Activated CD4-positive, alpha-beta T cell treated with anti-CD3 and anti-CD28 coated beads for 36 hours (primary cell): ENCODE results near the gene GPS1. TPM values are rescaled to one million over a fixed set of nuclear protein-coding genes. Genes with fewer than 3 reads are reported as not detected.

Experiments used
- ATAC-seq: fragments of 200-7000 bp; cut with Tn5 transposase; one replicate; pipeline ENCODE4 v1.10.0; 2021; ENCODE audit warnings: mild to moderate bottlenecking, moderate library complexity
- CTCF ChIA-PET: fragments of 350-600 bp; sonication (Branson Sonifier 250); formaldehyde crosslinking; loops from one replicate; lab custom pipeline; 2021; ENCODE audit warnings: antibody characterized with exemption; lab: Charles Lee
- POLR2A ChIA-PET: fragments of 350-600 bp; sonication (Branson Sonifier 250); formaldehyde crosslinking; loops from one replicate; lab custom pipeline; 2021; ENCODE audit warnings: antibody characterized with exemption, inconsistent platforms; lab: Charles Lee
- DNase-seq: peaks from one replicate; pipeline ENCODE4 v3.0.0-alpha.2; 2020
- H3K27ac Mint-ChIP-seq: one replicate; pipeline ENCODE4 v1.8.0; 2021; ENCODE audit warnings: mixed read lengths
- H3K27me3 Mint-ChIP-seq: one replicate; pipeline ENCODE4 v1.8.0; 2021; ENCODE audit warnings: mixed read lengths
- H3K36me3 Mint-ChIP-seq: one replicate; pipeline ENCODE4 v1.8.0; 2021; ENCODE audit warnings: low read depth, mixed read lengths
- H3K4me1 Mint-ChIP-seq: one replicate; pipeline ENCODE4 v1.8.0; 2021; ENCODE audit warnings: mixed read lengths
- H3K4me3 Mint-ChIP-seq: one replicate; pipeline ENCODE4 v1.8.0; 2021; ENCODE audit warnings: mild to moderate bottlenecking, moderate library complexity, mixed read lengths
- H3K9me3 Mint-ChIP-seq: one replicate; pipeline ENCODE4 v1.8.0; 2021; ENCODE audit warnings: low read depth, mixed read lengths
- intact Hi-C, 2 experiments: fragments of 100-400 bp; cut with DNase I in 1 of 2; cut with micrococcal nuclease in 1 of 2; formaldehyde crosslinking; loops; one replicate each; pipeline versions ENCODE4 v1.14.2 to v1.15.1; 2022 to 2024; cut with DNase I, micrococcal nuclease
- total RNA-seq, 2 experiments: library from RNA; stranded (reverse); gene quantifications; one replicate each; pipeline ENCODE4 v1.2.3, GENCODE V29; 2021

GPS1 gene
- total RNA-seq, 2 experiments from 2014 or later, result 69.0 to 73.5 TPM

DNA sequence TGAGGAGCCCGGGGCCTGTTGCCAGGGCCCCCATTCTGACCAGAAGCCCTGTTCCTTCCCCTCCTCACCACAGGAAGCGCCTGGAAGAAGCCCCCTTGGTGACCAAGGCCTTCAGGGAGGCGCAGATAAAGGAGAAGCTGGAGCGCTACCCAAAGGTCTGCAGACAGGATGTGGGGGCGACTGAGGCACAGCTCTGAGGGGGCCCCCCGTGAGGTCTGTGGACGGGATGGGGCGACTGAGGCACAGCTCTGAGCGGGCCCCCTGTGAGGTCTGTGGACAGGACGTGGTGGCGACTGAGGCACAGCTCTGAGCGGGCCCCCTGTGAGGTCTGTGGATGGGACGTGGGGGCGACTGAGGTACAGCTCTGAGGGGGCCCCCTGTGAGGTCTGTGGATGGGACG, 42.3 kb upstream of the GPS1 start:
- Mint-ChIP-seq H3K36me3 (no peaks in the 10 kb centered on the region), H3K27me3 (no peaks in the 10 kb centered on the region), H3K4me3 (no peak overlapping the region), H3K9me3 (no peaks in the 10 kb centered on the region), H3K4me1 (no peaks in the 10 kb centered on the region), H3K27ac (no peak overlapping the region)
- POLR2A ChIA-PET, result no interaction called here
- ATAC-seq, result no peak
- DNase-seq, result no peak
- intact Hi-C loops, result no loop called here
- CTCF ChIA-PET, result interaction anchor here (0.5 kb wide), 1 partner anchor 62 kb away, joined by 3 read pairs; no protein-coding TSS in a partner anchor

DNA sequence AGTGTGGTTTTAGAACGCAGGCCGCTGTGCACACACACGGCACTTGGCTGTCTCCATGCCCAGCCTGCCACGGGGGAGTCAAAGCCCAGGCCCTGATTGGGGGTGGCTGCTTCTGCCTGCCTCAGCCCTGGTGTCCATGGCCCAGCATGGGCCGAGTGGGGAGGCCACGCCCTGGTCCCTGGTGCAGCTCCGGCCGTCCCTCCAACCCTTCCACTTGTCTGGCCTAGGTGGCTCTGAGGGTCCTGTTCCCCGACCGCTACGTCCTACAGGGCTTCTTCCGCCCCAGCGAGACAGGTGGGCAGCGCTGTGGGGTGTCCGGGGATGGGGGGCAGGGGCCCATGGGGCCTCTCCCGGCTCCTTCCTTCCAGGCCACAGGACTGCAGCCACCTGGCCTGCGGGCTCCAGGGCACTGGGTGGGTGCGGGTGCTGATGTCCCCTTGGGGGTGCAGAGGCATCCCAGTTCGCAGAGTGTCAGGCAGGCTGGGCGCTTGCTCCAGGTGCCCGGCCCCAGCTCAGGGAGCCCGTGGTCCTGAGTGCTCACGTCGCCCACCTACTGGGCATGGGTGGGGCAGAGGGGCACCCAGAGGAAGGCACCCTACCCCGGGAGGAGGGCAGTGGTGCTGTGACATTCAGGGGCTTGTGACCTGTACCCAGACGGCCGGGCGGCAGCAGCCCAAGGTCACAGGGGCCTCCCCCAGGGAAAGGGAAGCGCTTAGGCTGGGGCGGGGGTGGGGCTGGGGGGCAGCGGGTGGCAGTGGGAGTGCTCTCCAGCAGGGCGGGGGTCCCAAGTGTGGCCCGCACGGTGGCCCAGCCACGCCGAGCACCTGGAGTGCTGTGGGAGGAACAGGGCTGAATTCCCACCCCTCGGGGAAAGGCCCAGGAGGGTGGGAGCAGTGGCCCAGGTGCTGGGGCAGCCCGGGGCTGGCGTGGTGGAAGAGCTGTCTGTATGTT, 40.8 kb upstream of the GPS1 start:
- no peak for ATAC-seq
- Mint-ChIP-seq H3K36me3 (no peaks in the 10 kb centered on the region), H3K27me3 (no peaks in the 10 kb centered on the region), H3K9me3 (no peaks in the 10 kb centered on the region), H3K27ac (no peak overlapping the region), H3K4me3 (no peak overlapping the region), H3K4me1 (no peaks in the 10 kb centered on the region)
- DNase-seq, result no peak
- intact Hi-C loops, result no loop called here
- CTCF ChIA-PET, result interaction anchor here (0.6 kb wide), 2 partner anchors 10 to 130 kb away, joined by 3 read pairs; no protein-coding TSS in a partner anchor
- POLR2A ChIA-PET, result interaction anchor here (0.6 kb wide), 1 partner anchor 32 kb away, joined by 5 read pairs; no protein-coding TSS in a partner anchor

GRCh38 chr17:82011617-82012187, 40.0 kb upstream of the GPS1 start:
- DNase-seq (no peak), ATAC-seq (no peak)
- ChIA-PET POLR2A (interaction anchor here (0.6 kb wide), 1 partner anchor 33 kb away, joined by 5 read pairs; no protein-coding TSS in a partner anchor), CTCF (interaction anchor here (0.6 kb wide), 1 partner anchor 9 kb away, joined by 3 read pairs; no protein-coding TSS in a partner anchor)
- Mint-ChIP-seq H3K9me3 (no peaks in the 10 kb centered on the region), H3K27me3 (no peaks in the 10 kb centered on the region), H3K4me3 (no peak overlapping the region), H3K4me1 (no peaks in the 10 kb centered on the region), H3K27ac (no peak overlapping the region), H3K36me3 (no peaks in the 10 kb centered on the region)
- intact Hi-C loops, result no loop called here

DNA sequence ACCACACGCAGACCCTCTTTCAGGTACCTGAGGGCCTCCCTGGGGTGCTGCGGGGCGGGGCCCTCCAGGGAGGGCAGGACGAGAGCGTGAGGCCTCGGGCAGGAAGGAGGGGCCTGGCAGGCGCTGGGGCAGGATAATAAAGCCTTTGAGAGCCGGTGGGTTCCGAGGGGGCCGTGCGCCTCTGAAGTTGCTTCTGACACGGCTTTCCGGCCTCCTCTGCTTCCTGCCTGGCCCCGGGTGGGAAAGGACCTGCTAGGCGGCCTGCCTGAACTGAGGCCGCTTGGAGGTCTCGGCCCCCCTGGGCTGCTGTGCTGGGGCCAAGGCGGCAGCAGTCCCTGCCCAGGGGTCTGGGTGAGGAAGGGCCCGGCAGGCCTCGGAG, 39.4 kb upstream of the GPS1 start:
- H3K27me3 Mint-ChIP-seq, result no peaks in the 10 kb centered on the region
- CTCF ChIA-PET, result no interaction called here
- intact Hi-C loops, result no loop called here
- ATAC-seq, result no peak
- DNase-seq, result no peak
- no peak overlapping the region for H3K4me3 Mint-ChIP-seq
- H3K9me3 Mint-ChIP-seq, result no peaks in the 10 kb centered on the region
- POLR2A ChIA-PET, result no interaction called here
- H3K27ac Mint-ChIP-seq, result no peak overlapping the region
- H3K36me3 Mint-ChIP-seq, result no peaks in the 10 kb centered on the region
- no peaks in the 10 kb centered on the region for H3K4me1 Mint-ChIP-seq

DNA sequence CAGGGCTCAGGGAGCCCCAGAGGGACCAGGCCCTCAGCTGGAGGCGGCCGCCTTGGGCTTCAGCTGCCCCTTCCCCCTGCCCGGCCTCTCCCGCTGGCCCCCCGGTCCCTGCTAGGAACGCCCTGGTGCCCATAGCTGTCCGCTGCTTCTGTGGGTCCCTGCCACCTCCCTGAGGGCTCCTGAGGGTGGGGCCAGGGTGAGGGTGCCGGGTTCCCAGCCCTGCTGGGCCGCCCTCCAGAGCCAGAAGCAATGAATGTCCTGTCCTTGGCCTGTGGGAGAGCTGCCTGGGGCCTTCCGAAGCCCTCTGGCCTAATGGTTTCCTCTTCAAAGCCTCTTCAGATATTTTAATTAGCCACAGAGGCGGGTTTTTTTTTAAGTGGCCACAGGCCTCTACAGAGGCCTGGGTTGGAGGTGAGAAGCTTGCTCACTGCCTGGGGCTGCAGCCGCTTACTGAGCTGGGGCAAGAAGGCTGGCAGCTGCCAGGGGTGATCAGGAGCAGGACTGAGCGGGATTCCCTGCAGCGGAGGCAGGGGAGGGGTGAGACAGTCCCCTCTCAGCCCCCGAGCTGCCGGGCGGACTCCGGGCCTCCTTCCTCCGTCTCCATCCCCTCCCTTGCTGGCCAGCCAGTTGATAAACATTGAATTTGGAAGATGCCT, 38.9 kb upstream of the GPS1 start:
- no peaks in the 10 kb centered on the region for H3K4me1 Mint-ChIP-seq
- no peaks in the 10 kb centered on the region for H3K27me3 Mint-ChIP-seq
- H3K4me3 Mint-ChIP-seq, result no peak overlapping the region
- H3K36me3 Mint-ChIP-seq, result no peaks in the 10 kb centered on the region
- intact Hi-C loops, result no loop called here
- no peaks in the 10 kb centered on the region for H3K9me3 Mint-ChIP-seq
- H3K27ac Mint-ChIP-seq, result no peak overlapping the region
- no peak for DNase-seq
- CTCF ChIA-PET, result no interaction called here
- POLR2A ChIA-PET, result no interaction called here
- ATAC-seq, result no peak

DNA sequence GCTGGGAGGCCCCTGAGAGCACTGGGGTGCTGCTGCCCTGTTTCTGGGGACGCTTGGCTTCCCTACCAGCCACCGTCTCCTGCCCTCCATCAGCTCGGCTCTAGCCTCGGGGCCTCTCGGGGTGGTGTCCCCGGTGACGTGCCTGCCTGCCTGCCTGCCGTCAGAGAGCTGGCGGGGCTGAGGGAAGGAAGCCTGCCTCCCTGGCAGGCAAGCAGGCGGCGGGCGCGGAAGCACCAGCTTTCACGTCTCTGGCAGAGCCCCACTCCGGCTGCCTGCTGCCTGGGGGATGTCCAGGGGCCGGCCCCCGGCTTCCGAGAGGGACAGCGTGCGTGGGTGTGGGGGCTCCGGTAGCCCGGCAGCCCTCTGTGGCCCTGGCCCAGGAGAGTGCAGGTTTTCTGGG, 38.4 kb upstream of the GPS1 start:
- Mint-ChIP-seq H3K27ac (no peak overlapping the region), H3K36me3 (no peaks in the 10 kb centered on the region), H3K9me3 (no peaks in the 10 kb centered on the region), H3K4me3 (no peak overlapping the region), H3K27me3 (no peaks in the 10 kb centered on the region), H3K4me1 (no peaks in the 10 kb centered on the region)
- ATAC-seq (no peak), DNase-seq (no peak)
- ChIA-PET POLR2A (no interaction called here), CTCF (no interaction called here)
- intact Hi-C loops, result no loop called here

DNA sequence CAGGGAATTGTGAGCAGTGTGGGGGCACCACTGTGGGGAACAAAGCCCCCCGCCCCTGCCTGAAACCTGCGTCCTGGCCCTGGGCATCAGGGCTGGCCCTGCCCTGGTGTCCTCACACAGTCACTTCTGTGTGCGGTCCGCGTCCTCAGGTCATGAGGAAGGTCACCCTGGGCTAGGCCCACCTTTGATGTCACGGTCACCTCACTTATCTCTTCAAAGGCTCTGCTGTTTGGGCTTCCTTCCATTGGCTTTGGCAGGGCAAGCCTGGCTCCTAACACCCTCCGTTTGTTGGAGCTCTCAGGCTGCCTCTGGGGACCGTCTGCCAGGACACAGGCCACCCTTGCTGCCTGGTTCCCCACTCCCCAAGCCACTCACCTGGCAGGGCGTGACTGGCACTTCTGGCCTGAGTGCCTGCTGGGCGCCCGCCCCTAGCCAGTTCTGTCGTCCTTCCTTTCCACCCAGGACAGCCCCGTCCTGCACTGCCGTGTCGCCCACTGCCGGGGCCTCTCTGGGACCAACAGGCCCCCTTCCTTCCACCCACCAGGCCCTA, 37.9 kb upstream of the GPS1 start:
- DNase-seq (no peak), ATAC-seq (no peak)
- Mint-ChIP-seq H3K4me3 (no peak overlapping the region), H3K27me3 (no peaks in the 10 kb centered on the region), H3K36me3 (no peaks in the 10 kb centered on the region), H3K27ac (no peak overlapping the region), H3K4me1 (no peaks in the 10 kb centered on the region), H3K9me3 (no peaks in the 10 kb centered on the region)
- intact Hi-C loops, result no loop called here
- ChIA-PET CTCF (no interaction called here), POLR2A (no interaction called here)

DNA sequence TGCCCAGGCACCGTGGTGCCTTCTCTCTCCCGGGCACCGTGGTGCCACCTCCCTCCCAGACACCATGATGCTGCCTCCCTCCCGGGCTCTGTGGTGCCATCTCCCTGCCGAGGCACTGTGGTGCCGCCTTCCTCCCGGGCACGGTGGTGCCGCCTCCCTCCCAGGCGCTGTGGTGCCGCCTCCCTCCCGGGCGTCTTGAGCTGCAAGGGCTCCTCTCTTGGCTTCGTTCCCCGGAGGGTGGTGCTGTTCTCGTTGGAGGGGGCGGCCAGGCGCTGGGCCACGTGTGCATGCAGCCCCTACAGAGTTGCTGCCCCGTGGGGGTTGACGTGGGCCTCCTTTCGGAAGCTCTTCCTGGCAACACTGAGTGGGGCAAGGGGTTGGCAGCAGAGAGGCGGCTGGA, 37.3 kb upstream of the GPS1 start:
- Mint-ChIP-seq H3K36me3 (no peaks in the 10 kb centered on the region), H3K27me3 (no peaks in the 10 kb centered on the region), H3K27ac (no peak overlapping the region), H3K4me1 (no peaks in the 10 kb centered on the region), H3K4me3 (no peak overlapping the region), H3K9me3 (no peaks in the 10 kb centered on the region)
- intact Hi-C loops, result no loop called here
- CTCF ChIA-PET, result no interaction called here
- POLR2A ChIA-PET, result no interaction called here
- DNase-seq (no peak), ATAC-seq (no peak)

GRCh38 chr17:82014971-82015310, 36.8 kb upstream of the GPS1 start:
- DNase-seq, result no peak
- Mint-ChIP-seq H3K27me3 (no peaks in the 10 kb centered on the region), H3K4me1 (no peaks in the 10 kb centered on the region), H3K27ac (no peak overlapping the region), H3K4me3 (no peak overlapping the region), H3K36me3 (no peaks in the 10 kb centered on the region), H3K9me3 (no peaks in the 10 kb centered on the region)
- CTCF ChIA-PET, result interaction anchor here (0.5 kb wide), 1 partner anchor 710 kb away, joined by 3 read pairs; no protein-coding TSS in a partner anchor
- no peak for ATAC-seq
- POLR2A ChIA-PET, result no interaction called here
- intact Hi-C loops, result no loop called here

DNA sequence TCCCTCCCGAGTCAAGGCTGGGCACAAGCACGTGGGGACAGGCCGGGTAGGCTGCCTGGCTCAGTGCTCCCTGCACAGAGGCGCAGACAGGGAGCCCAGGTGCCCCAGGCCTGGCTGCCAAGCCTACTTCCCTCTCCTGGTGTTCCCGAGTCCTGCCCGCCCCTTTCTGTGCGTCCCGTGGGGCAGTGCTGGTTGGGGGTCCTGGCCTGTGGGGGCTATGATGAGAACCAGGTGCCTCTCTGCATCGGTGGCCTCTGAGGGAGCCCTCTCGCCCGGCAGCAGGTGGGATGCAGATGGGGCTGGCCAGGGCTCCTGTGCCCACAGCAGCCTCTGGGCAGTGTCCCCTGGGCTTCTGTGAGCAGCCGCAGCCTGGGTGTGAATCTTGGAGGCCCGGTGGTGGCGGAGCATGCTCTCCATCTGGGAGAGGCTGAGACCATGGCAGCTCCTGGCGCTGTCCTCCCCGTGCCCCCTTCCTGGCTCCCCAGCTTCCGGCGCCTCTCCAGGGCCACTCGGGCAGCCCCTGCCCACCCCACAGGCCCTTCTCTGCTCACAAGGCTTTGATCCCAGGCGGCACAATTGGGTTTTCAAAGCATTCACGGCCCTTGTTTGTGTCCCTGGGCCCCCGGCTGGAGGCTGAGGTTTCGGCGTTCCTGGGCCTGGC, 36.3 kb upstream of the GPS1 start:
- no peak for ATAC-seq
- H3K9me3 Mint-ChIP-seq, result no peaks in the 10 kb centered on the region
- ChIA-PET CTCF (interaction anchor here (0.5 to 1.0 kb wide), 3 partner anchors 24 to 710 kb away, joined by 3 to 7 read pairs (median 3); no protein-coding TSS in a partner anchor), POLR2A (no interaction called here)
- no peak overlapping the region for H3K27ac Mint-ChIP-seq
- H3K4me3 Mint-ChIP-seq, result no peak overlapping the region
- H3K27me3 Mint-ChIP-seq, result no peaks in the 10 kb centered on the region
- H3K36me3 Mint-ChIP-seq, result no peaks in the 10 kb centered on the region
- intact Hi-C loops, result no loop called here
- no peak for DNase-seq
- H3K4me1 Mint-ChIP-seq, result peaks cover 2% of the 10 kb centered on the region
